B cell (primary cell): ENCODE data around the gene TPBG. TPM values are rescaled to one million over a fixed set of nuclear protein-coding genes. Genes with fewer than 3 reads are reported as not detected.

Source experiments
- ATAC-seq: fragments of 200-7000 bp; cut with Tn5 transposase; one replicate; pipeline ENCODE4 v1.10.0; 2021; ENCODE audit warnings: low read depth, mild to moderate bottlenecking, moderate number of reproducible peaks, moderate library complexity
- CTCF ChIA-PET: fragments of 350-600 bp; sonication (Branson Sonifier 250); formaldehyde crosslinking; loops from one replicate; lab custom pipeline; 2021; ENCODE audit warnings: antibody characterized with exemption, inconsistent platforms; lab: Charles Lee
- POLR2A ChIA-PET: fragments of 350-600 bp; sonication (Branson Sonifier 250); formaldehyde crosslinking; loops from one replicate; lab custom pipeline; 2021; ENCODE audit warnings: antibody characterized with exemption; lab: Charles Lee
- DNase-seq: peaks from one replicate; pipeline ENCODE4 v3.0.0; 2013
- H2AFZ ChIP-seq: 2 replicates; pipeline ENCODE4 v1.6.1; 2012; ENCODE audit warnings: mild to moderate bottlenecking, low read depth, low read length; ENCODE audit not compliant: insufficient read depth, poor library complexity, severe bottlenecking
- H3K27ac ChIP-seq, 2 donors: 1 replicate in 1 of 2; 2 replicates in 1 of 2; pipeline ENCODE4 v1.5.1; 2012 to 2013; ENCODE audit warnings: low read length in 2 of 2, mild to moderate bottlenecking in 2 of 2, moderate library complexity in 1 of 2
- H3K27me3 ChIP-seq, 4 experiments: fragments of 200-600 bp in 1 of 4; sonication (generic) in 1 of 4; replicated peaks in 1 of 4; 1 replicate in 2 of 4; 2 replicates in 2 of 4; pipeline versions ENCODE4 v1.6.1 to v1.7.0; 2013 to 2016; ENCODE audit warnings: low read length in 3 of 4, mild to moderate bottlenecking in 2 of 4, mixed read lengths in 1 of 4, moderate library complexity in 1 of 4; ENCODE audit not compliant: insufficient read depth in 4 of 4, control insufficient read depth in 3 of 4; ENCODE audit errors: control extremely low read depth in 1 of 4
- H3K36me3 ChIP-seq, 2 experiments: replicated peaks in 1 of 2; 1 replicate in 1 of 2; 2 replicates in 1 of 2; pipeline versions ENCODE4 v1.6.1 to v1.7.1; 2013; ENCODE audit warnings: low read length in 1 of 2; ENCODE audit not compliant: insufficient read depth in 2 of 2, control insufficient read depth in 1 of 2; ENCODE audit errors: control extremely low read depth in 1 of 2, extremely low read depth in 1 of 2
- H3K4me1 ChIP-seq, 2 donors: fragments of 200-600 bp in 1 of 2; sonication (generic) in 1 of 2; 1 replicate in 1 of 2; 2 replicates in 1 of 2; pipeline versions ENCODE4 v1.5.1 to v1.6.1; 2013 to 2017; ENCODE audit warnings: low read length in 2 of 2; ENCODE audit not compliant: control insufficient read depth in 2 of 2, insufficient read depth in 2 of 2
- H3K4me2 ChIP-seq: replicated peaks from 2 replicates; pipeline ENCODE3; 2012; ENCODE audit warnings: mild to moderate bottlenecking, low read depth, low read length; ENCODE audit not compliant: poor library complexity, severe bottlenecking
- H3K4me3 ChIP-seq, 5 experiments: fragments of 200-600 bp in 1 of 5; sonication (generic) in 1 of 5; 1 replicate in 3 of 5; 2 replicates in 2 of 5; pipeline versions ENCODE4 v1.5.1 to v1.7.0; 2011 to 2016; ENCODE audit warnings: low read length in 4 of 5, mild to moderate bottlenecking in 4 of 5, low read depth in 2 of 5, control low read depth in 1 of 5, moderate library complexity in 1 of 5; ENCODE audit not compliant: insufficient read depth in 1 of 5; ENCODE audit errors: control extremely low read depth in 1 of 5, extremely low read depth in 1 of 5
- H3K79me2 ChIP-seq: fragments of 200-600 bp; sonication (generic); one replicate; pipeline ENCODE4 v1.6.0; 2016; ENCODE audit warnings: low read length; ENCODE audit not compliant: control insufficient read depth, insufficient read depth
- H3K9ac ChIP-seq: fragments of 200-600 bp; sonication (generic); 2 replicates; pipeline ENCODE4 v1.6.1; 2017; ENCODE audit warnings: mild to moderate bottlenecking, low read length, moderate library complexity
- H3K9me3 ChIP-seq, 3 donors: one replicate each; pipeline versions ENCODE4 v1.6.1 to v1.7.1; 2013; ENCODE audit warnings: low read length in 2 of 3; ENCODE audit not compliant: control insufficient read depth in 2 of 3, insufficient read depth in 1 of 3; ENCODE audit errors: control extremely low read depth in 1 of 3
- H4K20me1 ChIP-seq: 2 replicates; pipeline ENCODE4 v1.6.0; 2012; ENCODE audit warnings: mild to moderate bottlenecking, low read length; ENCODE audit not compliant: insufficient read depth, control insufficient read depth, poor library complexity, severe bottlenecking
- H3K27ac Mint-ChIP-seq: one replicate; pipeline ENCODE4 v1.8.0; 2021; ENCODE audit warnings: mixed read lengths
- H3K27me3 Mint-ChIP-seq: one replicate; pipeline ENCODE4 v1.8.0; 2021; ENCODE audit warnings: mixed read lengths
- H3K4me1 Mint-ChIP-seq: one replicate; pipeline ENCODE4 v1.8.0; 2021; ENCODE audit warnings: mixed read lengths
- H3K4me3 Mint-ChIP-seq: one replicate; pipeline ENCODE4 v1.8.0; 2021; ENCODE audit warnings: mixed read lengths
- H3K9me3 Mint-ChIP-seq: one replicate; pipeline ENCODE4 v1.8.0; 2022; ENCODE audit warnings: mixed read lengths; ENCODE audit not compliant: insufficient read depth
- CTCF ChIP-seq: fragments of 200-600 bp; IDR thresholded peaks from one replicate; pipeline ENCODE4 v1.8.0; 2022; ENCODE audit warnings: antibody characterized with exemption, mild to moderate bottlenecking
- EZH2 ChIP-seq: IDR thresholded peaks from 2 replicates; pipeline ENCODE4 v1.6.1; 2012; ENCODE audit warnings: borderline replicate concordance, low read depth, mild to moderate bottlenecking, moderate library complexity, low read length; ENCODE audit not compliant: insufficient read depth, poor library complexity, severe bottlenecking
- WGBS: methylation state at CpG from one replicate; pipeline ENCODE4 v1.1.5; 2013; ENCODE audit warnings: missing lambda C conversion rate; ENCODE audit not compliant: insufficient coverage; 5-methylcytosine and 5-hydroxymethylcytosine counted together
- intact Hi-C: fragments of 100-400 bp; cut with micrococcal nuclease; formaldehyde crosslinking; loops from one replicate; pipeline ENCODE4 v1.10.0; 2022
- polyA plus RNA-seq: library from polyadenylated mRNA; depleted of rRNA; stranded (reverse); fragments of >200 nt; gene quantifications from 2 replicates; pipeline ENCODE4 v1.2.3, GENCODE V29; 2012
- total RNA-seq, 2 donors: library from RNA; stranded (reverse); fragments of 120-200 nt in 1 of 2; gene quantifications; 1 replicate in 1 of 2; 2 replicates in 1 of 2; pipeline versions ENCODE4 v1.2.3 to v1.2.4, GENCODE V29; 2013 to 2022

Gene TPBG
- total and polyA plus RNA-seq, 2 donors (not counting 1 experiment from before 2014, with no cell fraction given) = 0.03 TPM; not detected in 1

DNA sequence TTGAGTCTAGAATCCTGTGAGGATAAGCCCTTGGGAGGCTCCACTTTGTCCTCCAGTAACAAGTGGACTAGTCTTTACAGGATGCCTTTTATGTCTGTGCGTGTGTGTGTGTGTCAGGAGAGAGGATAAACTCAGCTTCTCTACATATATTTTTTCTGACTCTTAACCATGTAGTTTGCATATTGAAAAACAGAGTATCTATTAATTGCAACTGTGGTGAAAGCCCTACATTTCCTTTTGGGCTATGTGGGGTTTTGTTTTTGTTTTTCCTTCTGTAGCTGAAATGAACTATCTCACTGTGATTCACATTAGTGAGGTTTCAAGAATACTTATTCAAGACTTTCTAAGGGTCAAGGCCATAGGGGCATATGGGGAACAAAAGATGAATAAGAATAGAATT, 17.7 kb downstream of the TPBG start:
- ChIA-PET CTCF (no interaction called here), POLR2A (no interaction called here)
- Histone ChIP-seq H3K4me3 (no peak overlapping the region), H3K79me2 (no peaks in the 10 kb centered on the region), H3K9ac (no peak overlapping the region), H3K36me3 (no peaks in the 10 kb centered on the region), H4K20me1 (no peaks in the 10 kb centered on the region), H3K9me3 (peaks cover 0 to 4% (median 0%) of the 10 kb centered on the region in 3 donors), H2AFZ (no peak overlapping the region), H3K4me1 (no peaks in the 10 kb centered on the region), H3K27me3 (no peaks in the 10 kb centered on the region), H3K4me2 (no peak overlapping the region), H3K27ac (no peak overlapping the region)
- no peak overlapping the region for H3K27ac Mint-ChIP-seq
- no peaks in the 10 kb centered on the region for H3K9me3 Mint-ChIP-seq
- ATAC-seq (no peak), DNase-seq (no peak)
- WGBS = no CpG with 5 or more reads among the region's 1 CpG
- H3K27me3 Mint-ChIP-seq = no peaks in the 10 kb centered on the region
- intact Hi-C loops = no loop called here
- no peaks in the 10 kb centered on the region for H3K4me1 Mint-ChIP-seq
- TF ChIP-seq CTCF (no peak), EZH2 (no peak)
- H3K4me3 Mint-ChIP-seq = no peak overlapping the region

DNA sequence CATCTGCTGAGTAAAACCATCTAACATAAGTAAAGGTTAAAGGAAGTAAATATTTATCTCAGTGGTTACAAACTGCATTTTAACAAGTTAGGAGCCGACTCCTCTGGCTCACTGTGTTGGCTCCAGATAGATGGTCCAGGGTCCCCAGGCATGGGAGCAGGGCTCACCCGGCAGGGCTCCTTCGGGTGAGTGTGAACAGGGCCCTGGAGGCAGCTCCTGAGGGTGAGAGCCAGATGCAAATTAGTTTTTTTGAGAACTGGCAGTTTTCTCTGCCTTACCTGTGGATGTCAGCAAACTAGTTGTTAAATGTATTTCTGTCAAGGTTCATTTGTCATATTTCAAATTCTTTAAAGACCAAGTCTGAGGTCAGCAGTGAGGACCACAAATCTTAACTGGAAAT, 21.5 kb downstream of the TPBG start:
- H3K4me3 Mint-ChIP-seq = no peak overlapping the region
- POLR2A ChIA-PET = no interaction called here
- no peaks in the 10 kb centered on the region for H3K9me3 Mint-ChIP-seq

More for the DNA sequence above, 21.5 kb downstream of the TPBG start:
- no peak for TF ChIP-seq CTCF
- no peak for TF ChIP-seq EZH2
- CTCF ChIA-PET = no interaction called here
- ATAC-seq (no peak), DNase-seq (no peak)
- Histone ChIP-seq H3K4me2 (no peak overlapping the region), H3K4me1 (no peaks in the 10 kb centered on the region), H3K9me3 (no peaks in the 10 kb centered on the region), H4K20me1 (no peaks in the 10 kb centered on the region), H3K36me3 (no peaks in the 10 kb centered on the region), H3K27ac (no peak overlapping the region), H3K79me2 (no peaks in the 10 kb centered on the region), H3K9ac (no peak overlapping the region), H3K4me3 (no peak overlapping the region), H3K27me3 (no peaks in the 10 kb centered on the region), H2AFZ (no peak overlapping the region)
- Mint-ChIP-seq H3K4me1 (no peaks in the 10 kb centered on the region), H3K27ac (no peak overlapping the region), H3K27me3 (no peaks in the 10 kb centered on the region)
- intact Hi-C loops = no loop called here
- WGBS = 61% methylated on average over 3 of the region's 3 CpGs
